WTC11 (cell line): ENCODE results near the gene STRN.

ENCODE experiments used
- ATF3 ChIP-seq: sonication (generic); formaldehyde crosslinking; conservative IDR thresholded peaks from 2 replicates; pipeline ENCODE4 v1.8.1; 2022; ENCODE audit warnings: mild to moderate bottlenecking, missing genetic modification reagents
- CTCF ChIP-seq: fragments of 200-600 bp; IDR thresholded peaks from 2 replicates; pipeline ENCODE4 v1.8.0; 2022; ENCODE audit warnings: antibody characterized with exemption
- ESRRA ChIP-seq: sonication (generic); formaldehyde crosslinking; IDR thresholded peaks from 2 replicates; pipeline ENCODE4 v1.8.1; 2022; ENCODE audit warnings: mild to moderate bottlenecking, missing genetic modification reagents, borderline replicate concordance
- MAX ChIP-seq: sonication (generic); formaldehyde crosslinking; IDR thresholded peaks from 2 replicates; pipeline ENCODE4 v1.8.0; 2022; ENCODE audit warnings: mild to moderate bottlenecking, missing genetic modification reagents
- NFYB ChIP-seq: sonication (generic); formaldehyde crosslinking; conservative IDR thresholded peaks from 2 replicates; pipeline ENCODE4 v1.8.0; 2022; ENCODE audit warnings: low read depth, missing genetic modification reagents
- ZNF232 ChIP-seq: sonication (generic); formaldehyde crosslinking; IDR thresholded peaks from 2 replicates; pipeline ENCODE4 v1.8.0; 2022; ENCODE audit warnings: mild to moderate bottlenecking, missing genetic modification reagents

- TF ChIP-seq NFYB (CRISPR knock-in tag) (no peak), CTCF (no peak), ATF3 (CRISPR knock-in tag) (no peak), MAX (CRISPR knock-in tag) (no peak), ZNF232 (CRISPR knock-in tag) (no peak), ESRRA (CRISPR knock-in tag) (no peak)
Measured at GRCh38 chr2:36869606-36870005, 96.7 kb downstream of the STRN start.
